Stimulated activated CD8-positive, alpha-beta memory T cell treated with anti-CD3 and anti-CD28 coated beads, Interleukin-12 subunit alpha, Interleukin-12 subunit beta, amount 100 ng/mL, for 4 hours (primary cell): ENCODE data around the gene INIP.

Experiments
- DNase-seq: peaks from one replicate; pipeline ENCODE4 v3.0.0-alpha.2; 2020; ENCODE audit warnings: low read depth

INIP gene

DNA sequence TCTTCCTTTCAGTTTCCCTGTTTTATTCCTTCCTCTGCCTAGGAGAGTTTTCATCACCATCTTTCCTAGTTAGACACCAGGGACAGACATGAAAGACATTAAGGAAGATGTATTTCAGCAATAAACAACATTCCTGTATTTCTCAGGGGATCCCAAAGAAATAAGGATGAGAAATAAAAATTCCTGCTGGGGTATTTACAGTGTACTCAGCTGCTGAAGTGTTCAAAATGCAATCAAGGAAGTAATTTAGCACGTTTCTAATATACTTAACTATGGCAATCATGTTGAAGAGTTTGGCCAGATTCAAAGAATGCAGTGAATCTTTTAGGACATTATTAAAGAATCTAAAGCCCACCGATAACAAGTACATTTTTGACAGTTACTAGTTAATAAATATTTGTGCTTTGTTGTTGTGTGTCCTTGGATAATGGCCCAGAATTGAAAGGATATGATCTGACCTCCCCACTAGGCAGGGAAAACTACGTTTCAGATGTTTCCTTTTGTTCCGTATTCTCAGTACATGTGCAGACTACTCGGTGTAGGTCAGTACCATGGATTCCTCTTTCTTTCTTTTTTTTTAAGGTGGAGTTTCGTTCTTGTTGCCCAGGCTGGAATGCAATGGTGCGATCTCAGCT is 46.8 kb downstream of the INIP start:
- DNase-seq = no peak

GRCh38 chr9:112669326-112669725 is 48.6 kb downstream of the INIP start:
- no peak for DNase-seq

GRCh38 chr9:112665347-112665746 is 52.6 kb downstream of the INIP start:
- no peak for DNase-seq

GRCh38 chr9:112664531-112664930 is 53.4 kb downstream of the INIP start:
- no peak for DNase-seq

DNA sequence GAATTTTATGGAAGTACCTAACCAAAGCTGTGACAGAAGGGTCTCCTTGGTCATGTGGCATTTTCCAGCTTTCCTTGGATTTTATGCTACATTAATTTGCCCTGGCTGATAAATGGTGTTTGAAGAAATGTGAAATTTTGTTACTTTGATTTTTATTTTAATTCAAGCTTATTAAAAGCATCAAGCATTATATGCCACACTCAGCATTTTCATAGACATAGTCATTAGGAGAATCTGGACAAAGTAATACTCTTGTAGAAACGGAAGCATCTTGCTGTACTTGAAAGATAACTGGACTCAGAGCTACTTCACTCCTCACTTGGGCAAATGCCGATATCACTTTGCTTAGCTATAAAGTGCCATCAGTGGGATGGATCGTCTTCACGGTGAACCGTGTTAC is 54.2 kb downstream of the INIP start:
- DNase-seq = no peak

DNA sequence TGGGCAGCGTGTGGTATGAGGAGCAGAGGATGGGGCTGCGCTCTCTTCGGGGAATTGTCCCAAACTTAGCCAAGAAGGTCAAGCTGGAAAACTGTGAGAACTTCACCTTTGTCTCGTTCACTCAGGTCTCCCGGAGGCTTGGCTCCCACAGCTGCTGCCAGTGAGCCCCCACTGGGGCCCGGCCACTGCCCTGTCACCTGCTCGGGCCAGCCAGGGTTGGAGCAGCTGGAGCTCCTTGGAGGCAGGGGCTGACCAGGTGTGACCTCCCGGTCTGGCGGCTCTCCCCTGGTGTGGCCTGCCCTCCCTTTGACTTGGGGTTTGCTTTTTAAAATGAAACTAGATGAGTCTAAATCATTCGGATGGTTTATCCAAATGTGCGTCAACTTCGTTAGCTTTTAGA is 58.0 kb downstream of the INIP start:
- DNase-seq = no peak

GRCh38 chr9:112655668-112656067 is 62.2 kb downstream of the INIP start:
- no peak for DNase-seq

GRCh38 chr9:112654282-112654681 is 63.6 kb downstream of the INIP start:
- no peak for DNase-seq

DNA sequence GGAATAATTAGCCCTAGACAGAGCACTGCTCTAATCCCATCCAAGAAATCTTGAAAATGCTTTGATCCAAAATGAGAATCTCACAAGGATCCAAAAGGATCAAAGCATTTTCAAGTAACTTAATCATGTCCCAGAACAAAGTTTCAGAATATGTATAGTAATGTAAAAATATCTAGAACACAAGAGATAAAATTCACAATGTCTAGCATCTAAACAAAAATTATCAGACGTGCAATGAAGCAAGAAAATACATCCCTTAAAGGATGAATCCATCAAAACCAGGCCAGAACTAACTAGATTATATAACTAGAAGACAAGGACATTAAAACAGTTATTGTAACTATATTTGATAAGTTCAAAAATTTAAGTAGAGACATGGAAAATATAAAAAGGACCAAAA is 69.3 kb downstream of the INIP start:
- DNase-seq = no peak

DNA sequence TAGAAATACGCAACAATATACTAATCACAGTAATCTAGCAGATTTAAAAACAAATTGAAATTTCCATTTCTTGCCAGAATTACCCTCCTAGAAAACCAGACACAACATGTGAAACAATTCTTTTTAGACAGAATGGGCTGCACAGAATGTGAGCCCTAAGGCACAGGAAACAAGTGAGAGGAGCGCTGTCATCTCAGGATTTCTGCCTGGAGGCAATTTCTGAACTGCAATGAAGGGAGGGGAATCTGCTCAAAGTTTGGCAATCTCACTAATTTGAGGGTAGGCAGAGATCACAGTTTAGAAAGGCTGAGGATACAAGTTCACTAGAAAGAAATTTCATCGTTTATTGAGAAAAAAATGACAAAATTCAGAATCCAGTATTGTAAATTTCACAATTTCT is 70.3 kb downstream of the INIP start:
- DNase-seq = no peak

DNA sequence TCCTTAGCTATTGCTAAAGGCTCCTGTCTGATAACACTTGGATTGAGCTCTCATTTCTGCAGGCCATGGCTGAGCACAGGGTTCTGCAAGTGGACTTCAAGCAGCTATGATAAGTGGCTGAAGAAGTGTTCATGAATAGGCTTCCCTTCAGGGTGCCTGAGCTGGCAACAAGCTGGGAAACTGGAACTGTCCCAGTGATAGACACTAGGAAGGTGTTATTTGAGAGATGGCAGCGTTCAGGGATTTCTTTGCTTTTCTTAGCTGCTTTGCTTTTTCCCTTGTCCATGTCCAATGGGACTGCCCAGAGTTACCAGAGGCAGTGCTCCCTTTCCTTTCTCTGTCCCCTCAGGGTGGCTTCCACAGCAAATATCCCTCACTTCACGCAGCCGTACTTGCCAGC is 75.8 kb downstream of the INIP start:
- DNase-seq = no peak

- DNase-seq = no peak
These were observed 77.6 kb downstream of the INIP start for GRCh38 chr9:112640311-112640710.
